Uterus (tissue), 4 donors: ENCODE data around the gene CDK19. TPM values are rescaled to one million over a fixed set of nuclear protein-coding genes. Genes with fewer than 3 reads are reported as not detected.

Experiments used
- DNase-seq, 2 donors: peaks; one replicate each; pipeline ENCODE4 v3.0.0-alpha.2; 2019 to 2020
- H3K27ac ChIP-seq, 2 donors: fragments of 200-600 bp; sonication (generic); 1 replicate in 1 of 2; 2 replicates in 1 of 2; pipeline ENCODE4 v1.5.1; 2016 to 2018
- H3K27me3 ChIP-seq, 2 donors: fragments of 200-600 bp; sonication (generic); one replicate each; pipeline ENCODE4 v1.5.1; 2018 to 2019; ENCODE audit warnings: control low read depth in 1 of 2
- H3K36me3 ChIP-seq, 2 donors: fragments of 200-600 bp; sonication (generic); one replicate each; pipeline ENCODE4 v1.5.1; 2019; ENCODE audit warnings: control low read depth in 1 of 2
- H3K4me1 ChIP-seq, 2 donors: fragments of 200-600 bp; sonication (generic); one replicate each; pipeline ENCODE4 v1.5.1; 2018 to 2019; ENCODE audit warnings: control low read depth in 1 of 2
- H3K4me3 ChIP-seq, 2 donors: fragments of 200-600 bp; sonication (generic); 1 replicate in 1 of 2; 2 replicates in 1 of 2; pipeline ENCODE4 v1.5.1; 2018 to 2019; ENCODE audit warnings: mild to moderate bottlenecking in 1 of 2
- H3K9me3 ChIP-seq, 2 donors: fragments of 200-600 bp; sonication (generic); one replicate each; pipeline ENCODE4 v1.5.1; 2019; ENCODE audit warnings: control low read depth in 1 of 2
- CTCF ChIP-seq, 4 experiments: fragments of 200-600 bp in 2 of 4; fragments of 450-650 bp in 2 of 4; sonication (generic) in 2 of 4; IDR thresholded peaks; one replicate each; pipeline ENCODE4 v1.5.1; 2016 to 2019; ENCODE audit warnings: antibody characterized with exemption in 4 of 4, mild to moderate bottlenecking in 2 of 4, moderate library complexity in 1 of 4
- POLR2A ChIP-seq, 2 donors: fragments of 450-650 bp; IDR thresholded peaks; one replicate each; pipeline ENCODE4 v1.6.1; 2016; ENCODE audit warnings: antibody characterized with exemption in 2 of 2, mild to moderate bottlenecking in 1 of 2, moderate library complexity in 1 of 2
- intact Hi-C: fragments of 100-400 bp; cut with DNase I; formaldehyde crosslinking; loops from one replicate; pipeline ENCODE4 v1.15.1; 2023; ENCODE audit warnings: low total_unique reads
- total RNA-seq, 4 donors: library from RNA; depleted of rRNA in 3 of 4; stranded (reverse); fragments of >200 nt in 3 of 4; gene quantifications; one replicate each; pipeline versions ENCODE4 v1.1.0 to v1.2.4, GENCODE V29; 2014 to 2023
- donor health status: DM: yes; HTN: yes; CAD: no.

The CDK19 gene
- total RNA-seq, 4 donors from 2014 or later: 1.0 to 34.3 (median 12.9) TPM

GRCh38 chr6:110629153-110629552, 186.1 kb downstream of the CDK19 start:
- intact Hi-C loops: loop anchor here (2.0 kb wide), 1 partner anchor 14 kb away; no protein-coding TSS in a partner anchor
- no peak for DNase-seq
- Histone ChIP-seq H3K27ac (no peak overlapping the region), H3K4me1 (no peaks in the 10 kb centered on the region), H3K9me3 (no peaks in the 10 kb centered on the region), H3K36me3 (no peaks in the 10 kb centered on the region), H3K4me3 (no peak overlapping the region), H3K27me3 (no peaks in the 10 kb centered on the region)
- TF ChIP-seq CTCF (IDR thresholded peaks at IDR 0.05) (no peak), POLR2A (IDR thresholded peaks at IDR 0.05) (no peak)

- Histone ChIP-seq H3K27me3 (no peaks in the 10 kb centered on the region), H3K36me3 (no peaks in the 10 kb centered on the region), H3K27ac (no peak overlapping the region), H3K9me3 (no peaks in the 10 kb centered on the region), H3K4me1 (no peaks in the 10 kb centered on the region), H3K4me3 (no peak overlapping the region)
- no peak for DNase-seq
- no peak for TF ChIP-seq CTCF (IDR thresholded peaks at IDR 0.05)
- no peak for TF ChIP-seq POLR2A (IDR thresholded peaks at IDR 0.05)
- intact Hi-C loops: loop anchor here (2.0 kb wide), 1 partner anchor 14 kb away; no protein-coding TSS in a partner anchor
Observed at GRCh38 chr6:110628330-110628729, 186.9 kb downstream of the CDK19 start.

- TF ChIP-seq CTCF (IDR thresholded peaks at IDR 0.05): no peak
- TF ChIP-seq POLR2A (IDR thresholded peaks at IDR 0.05): no peak
- no peaks in the 10 kb centered on the region for H3K36me3 ChIP-seq
- no peak for DNase-seq
- no peak overlapping the region for H3K4me3 ChIP-seq
- H3K4me1 ChIP-seq: no peaks in the 10 kb centered on the region
- no peaks in the 10 kb centered on the region for H3K27me3 ChIP-seq
- no peak overlapping the region for H3K27ac ChIP-seq
- H3K9me3 ChIP-seq: no peaks in the 10 kb centered on the region
- intact Hi-C loops: no loop called here
Observed at GRCh38 chr6:110626442-110626841, 188.8 kb downstream of the CDK19 start.

GRCh38 chr6:110625883-110626282, 189.4 kb downstream of the CDK19 start:
- H3K27me3 ChIP-seq: no peaks in the 10 kb centered on the region
- H3K9me3 ChIP-seq: no peaks in the 10 kb centered on the region
- intact Hi-C loops: no loop called here
- H3K4me3 ChIP-seq: no peak overlapping the region
- H3K27ac ChIP-seq: no peak overlapping the region
- no peak for TF ChIP-seq CTCF (IDR thresholded peaks at IDR 0.05)
- H3K4me1 ChIP-seq: no peaks in the 10 kb centered on the region
- H3K36me3 ChIP-seq: no peaks in the 10 kb centered on the region
- DNase-seq: no peak

- no peak for DNase-seq
- H3K4me3 ChIP-seq: no peak overlapping the region
- intact Hi-C loops: no loop called here
- H3K36me3 ChIP-seq: no peaks in the 10 kb centered on the region
- no peaks in the 10 kb centered on the region for H3K9me3 ChIP-seq
- TF ChIP-seq POLR2A (IDR thresholded peaks at IDR 0.05): no peak
- TF ChIP-seq CTCF (IDR thresholded peaks at IDR 0.05): no peak
- no peaks in the 10 kb centered on the region for H3K4me1 ChIP-seq
- no peaks in the 10 kb centered on the region for H3K27me3 ChIP-seq
- H3K27ac ChIP-seq: no peak overlapping the region
Observed at GRCh38 chr6:110622912-110623578, 192.2 kb downstream of the CDK19 start.
